ENCODE results near the gene STAT6. TPM values are rescaled to one million over a fixed set of nuclear protein-coding genes. Genes with fewer than 3 reads are reported as not detected.

STAT6 gene
- total RNA-seq, 1 experiment from 2014 or later: 44.4 TPM

DNA sequence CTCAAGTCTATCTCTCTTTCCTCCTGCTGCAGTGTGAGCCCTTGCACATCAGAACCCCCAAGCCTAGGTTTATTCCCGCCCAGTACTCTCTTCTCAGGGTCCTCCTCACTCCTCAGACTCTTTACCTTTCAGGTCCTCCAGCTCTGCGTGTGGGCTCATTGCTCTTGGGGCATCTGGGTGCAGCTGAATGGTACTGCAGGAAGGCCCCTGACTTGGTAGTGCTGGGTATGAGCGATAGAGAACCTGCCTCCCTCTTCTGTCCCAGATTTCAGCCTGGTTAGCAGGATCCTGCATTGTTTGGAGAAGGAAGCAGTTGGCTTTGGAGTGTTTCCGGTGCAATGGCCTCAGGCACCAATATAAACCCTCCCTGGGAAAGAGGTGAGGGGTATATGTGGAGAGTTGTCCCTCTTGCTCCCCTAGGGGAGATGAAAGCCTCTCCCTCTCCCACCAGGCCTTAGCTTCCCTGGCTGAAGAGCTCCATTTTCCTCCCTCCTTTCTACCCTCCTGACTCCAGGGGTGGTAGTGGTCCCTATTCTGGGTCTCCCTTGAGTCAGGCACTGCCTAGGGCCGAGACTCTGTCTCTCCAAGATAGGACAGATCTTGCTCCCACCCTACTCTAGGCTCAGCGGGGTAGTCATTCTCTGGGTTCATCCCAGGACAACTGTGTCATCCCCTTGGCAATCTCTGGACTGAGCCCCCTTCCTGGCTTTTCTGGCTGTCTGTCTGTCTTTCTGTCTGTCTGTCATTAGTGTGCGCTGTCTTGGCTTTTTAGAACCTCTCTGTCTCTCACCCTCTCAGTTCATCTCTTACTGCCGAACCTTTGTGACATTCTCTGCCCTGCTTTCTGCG is 21.0 kb upstream of the STAT6 start:
- Histone ChIP-seq H3K4me2 (ENCODE audit: insufficient read depth, insufficient read length, low read length) (peak overlapping the region; percentile 1), H4K5ac (ENCODE audit: insufficient read length, low read depth, low read length) (no peak overlapping the region), H3K23ac (ENCODE audit: insufficient read length, low read depth, low read length) (no peak overlapping the region), H2BK15ac (ENCODE audit: low read depth, low read length) (no peak overlapping the region), H4K20me1 (ENCODE audit: control insufficient read depth, insufficient read depth, insufficient read length) (no peaks in the 10 kb centered on the region), H3K18ac (ENCODE audit: insufficient read length, low read depth, low read length) (no peak overlapping the region), H3K9me3 (ENCODE audit: control insufficient read depth, low read depth, low read length) (no peaks in the 10 kb centered on the region), H3K79me1 (ENCODE audit: insufficient read depth, low read depth, low read length, poor library complexity, severe bottlenecking) (peaks cover 15% of the 10 kb centered on the region), H2AK5ac (ENCODE audit: insufficient read length, low read length) (no peak overlapping the region), H3K79me2 (ENCODE audit: insufficient read depth, low read length) (peaks cover 26% of the 10 kb centered on the region; the same call in 1 of the 2 replicates), H3K4me1 (ENCODE audit: insufficient read depth, low read length) (peaks cover 31% of the 10 kb centered on the region), H2BK20ac (ENCODE audit: low read depth, low read length, poor library complexity, severe bottlenecking) (no peak overlapping the region), H4K8ac (replicated peaks; ENCODE audit: insufficient read length, low read depth, low read length) (no peak overlapping the region), H3K27me3 (ENCODE audit: insufficient read depth, low read length) (no peaks in the 10 kb centered on the region), H2BK12ac (ENCODE audit: insufficient read length, low read depth, low read length) (no peak overlapping the region), H2BK120ac (ENCODE audit: low read depth, low read length, poor library complexity, severe bottlenecking) (no peak overlapping the region), H3K23me2 (ENCODE audit: insufficient read length, low read depth, low read length, poor library complexity, severe bottlenecking) (peaks cover 7% of the 10 kb centered on the region), H4K91ac (ENCODE audit: insufficient read length, low read depth, low read length) (no peak overlapping the region), H2AFZ (ENCODE audit: low read length) (no peak overlapping the region), H3K9ac (ENCODE audit: extremely low read depth, insufficient read length, low read length) (no peak overlapping the region), H3T11ph (ENCODE audit: low read length) (no peak overlapping the region), H3K4ac (ENCODE audit: low read depth, low read length) (no peak overlapping the region), H2BK5ac (ENCODE audit: insufficient read length, low read length) (no peak overlapping the region), H3K56ac (ENCODE audit: insufficient read length, low read depth, low read length) (no peak overlapping the region), H3K27ac (ENCODE audit: insufficient read length, low read depth, low read length) (no peak overlapping the region), H3K14ac (ENCODE audit: insufficient read depth, low read length) (peak overlapping the region; percentile 17; the same call in 1 of the 2 replicates)
- Mint-ChIP-seq H3K27me3 (ENCODE audit: low read depth) (no peaks in the 10 kb centered on the region), H3K4me3 (peak overlapping the region; percentile 3 to 34; a peak in 3 of 5 replicates), H3K9me3 (no peaks in the 10 kb centered on the region), H3K4me1 (peaks cover 70 to 71% of the 10 kb centered on the region in 2 experiments), H3K27ac (peak overlapping the region; percentile 9 to 79 (median 68); a peak in 5 of 7 replicates), H3K36me3 (ENCODE audit: insufficient read depth in 1 of 3, low read depth in 3 of 3) (peaks cover 0 to 11% (median 0%) of the 10 kb centered on the region in 3 experiments; a peak in 2 of 7 replicates)
- no CpG with 5 or more reads among the region's 9 CpGs for WGBS (ENCODE audit: extremely low coverage, insufficient read length, low lambda C conversion rate)
- TF ChIP-seq, protein P1, sequence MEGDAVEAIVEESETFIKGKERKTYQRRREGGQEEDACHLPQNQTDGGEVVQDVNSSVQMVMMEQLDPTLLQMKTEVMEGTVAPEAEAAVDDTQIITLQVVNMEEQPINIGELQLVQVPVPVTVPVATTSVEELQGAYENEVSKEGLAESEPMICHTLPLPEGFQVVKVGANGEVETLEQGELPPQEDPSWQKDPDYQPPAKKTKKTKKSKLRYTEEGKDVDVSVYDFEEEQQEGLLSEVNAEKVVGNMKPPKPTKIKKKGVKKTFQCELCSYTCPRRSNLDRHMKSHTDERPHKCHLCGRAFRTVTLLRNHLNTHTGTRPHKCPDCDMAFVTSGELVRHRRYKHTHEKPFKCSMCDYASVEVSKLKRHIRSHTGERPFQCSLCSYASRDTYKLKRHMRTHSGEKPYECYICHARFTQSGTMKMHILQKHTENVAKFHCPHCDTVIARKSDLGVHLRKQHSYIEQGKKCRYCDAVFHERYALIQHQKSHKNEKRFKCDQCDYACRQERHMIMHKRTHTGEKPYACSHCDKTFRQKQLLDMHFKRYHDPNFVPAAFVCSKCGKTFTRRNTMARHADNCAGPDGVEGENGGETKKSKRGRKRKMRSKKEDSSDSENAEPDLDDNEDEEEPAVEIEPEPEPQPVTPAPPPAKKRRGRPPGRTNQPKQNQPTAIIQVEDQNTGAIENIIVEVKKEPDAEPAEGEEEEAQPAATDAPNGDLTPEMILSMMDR (conservative IDR thresholded peaks at IDR 0.05): no peak
- no peak for DNase-seq
